Mammary epithelial cell (primary cell): ENCODE results near the gene STX16.

ENCODE experiments used
- CTCF ChIP-seq, 2 donors: IDR thresholded peaks in 1 of 2; conservative IDR thresholded peaks in 1 of 2; 2 replicates each; pipeline ENCODE4 v1.5.1; 2011 to 2012; ENCODE audit warnings: inconsistent platforms in 2 of 2, low read length in 2 of 2, mild to moderate bottlenecking in 2 of 2, control low read depth in 1 of 2, low read depth in 1 of 2; ENCODE audit not compliant: insufficient read depth in 1 of 2; ENCODE audit errors: extremely low read depth in 1 of 2
- EZH2 ChIP-seq: IDR thresholded peaks from 2 replicates; pipeline ENCODE4 v1.6.1; 2012; ENCODE audit warnings: low read length, inconsistent platforms, borderline replicate concordance

DNA sequence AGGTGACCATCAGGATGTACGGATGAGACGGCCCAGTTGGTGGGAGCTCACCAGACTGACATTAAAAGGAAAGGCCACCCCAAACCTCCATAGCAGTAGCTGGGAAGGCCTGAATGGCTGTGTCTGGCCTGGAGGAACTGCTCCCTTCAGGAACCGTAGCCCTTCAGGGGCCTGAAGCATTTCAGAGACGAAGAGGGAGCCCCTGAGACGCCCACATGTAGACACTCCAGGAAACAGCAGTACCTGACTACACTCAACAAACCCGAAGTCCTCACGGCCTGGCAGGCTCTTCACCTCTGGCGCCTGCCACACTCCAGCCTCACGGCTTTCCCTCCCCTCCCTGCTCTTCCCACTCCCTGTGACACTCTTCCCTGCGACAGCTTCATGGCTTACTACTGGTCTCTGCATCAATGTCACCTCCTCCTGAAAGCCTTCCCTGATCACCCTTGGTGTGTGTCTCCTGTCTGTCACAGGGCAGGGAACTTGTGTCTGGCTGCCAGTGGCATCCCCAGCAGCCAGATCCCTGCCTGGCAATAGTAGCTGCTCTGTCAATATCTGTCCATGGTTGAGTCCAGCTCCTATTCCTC lies 14.6 kb upstream of the STX16 start:
- TF ChIP-seq CTCF (conservative IDR thresholded peaks at IDR 0.05 in 1 of 2, IDR thresholded peaks at IDR 0.05 in 1 of 2; ENCODE audit: extremely low read depth in 1 of 2, insufficient read depth in 1 of 2, low read depth in 1 of 2, low read length in 2 of 2) (no peak), EZH2 (no peak)
